H9 (cell line): ENCODE results near the gene TBX21. TPM values are rescaled to one million over a fixed set of nuclear protein-coding genes. Genes with fewer than 3 reads are reported as not detected.

Experiments used
- DNase-seq: peaks from one replicate; pipeline ENCODE4 v3.0.0-alpha.2; 2017
- H2AFZ ChIP-seq: one replicate; pipeline ENCODE4 v1.6.1; 2013; ENCODE audit warnings: mild to moderate bottlenecking, low read length, control low read depth, moderate library complexity
- H2AK5ac ChIP-seq: 2 replicates; pipeline ENCODE4 v1.6.1; 2013; ENCODE audit warnings: low read length, control low read depth, mixed read lengths; ENCODE audit not compliant: insufficient read length
- H2BK120ac ChIP-seq: one replicate; pipeline ENCODE4 v1.6.1; 2013; ENCODE audit warnings: low read depth, mild to moderate bottlenecking, low read length, control low read depth, inconsistent platforms; ENCODE audit not compliant: poor library complexity, severe bottlenecking
- H2BK12ac ChIP-seq: 2 replicates; pipeline ENCODE4 v1.6.1; 2013; ENCODE audit warnings: low read length, control low read depth, mixed read lengths, low read depth; ENCODE audit not compliant: insufficient read length
- H2BK15ac ChIP-seq: 2 replicates; pipeline ENCODE4 v1.6.1; 2013; ENCODE audit warnings: low read depth, low read length, control low read depth
- H2BK20ac ChIP-seq: one replicate; pipeline ENCODE4 v1.6.1; 2013; ENCODE audit warnings: low read depth, mild to moderate bottlenecking, low read length, control low read depth, inconsistent platforms; ENCODE audit not compliant: poor library complexity, severe bottlenecking
- H2BK5ac ChIP-seq: 2 replicates; pipeline ENCODE4 v1.6.1; 2013; ENCODE audit warnings: low read length, control low read depth, mixed read lengths; ENCODE audit not compliant: insufficient read length
- H3K14ac ChIP-seq: 2 replicates; pipeline ENCODE4 v1.6.1; 2013; ENCODE audit warnings: low read length, control low read depth; ENCODE audit not compliant: insufficient read depth
- H3K18ac ChIP-seq: 2 replicates; pipeline ENCODE4 v1.6.1; 2013; ENCODE audit warnings: low read depth, mild to moderate bottlenecking, mixed read lengths, low read length, control low read depth; ENCODE audit not compliant: insufficient read length
- H3K23ac ChIP-seq: 2 replicates; pipeline ENCODE4 v1.6.1; 2013; ENCODE audit warnings: low read length, control low read depth, mixed read lengths, low read depth; ENCODE audit not compliant: insufficient read length
- H3K23me2 ChIP-seq: 2 replicates; pipeline ENCODE4 v1.6.1; 2013; ENCODE audit warnings: low read depth, mild to moderate bottlenecking, mixed read lengths, low read length, control low read depth; ENCODE audit not compliant: insufficient read length, poor library complexity, severe bottlenecking
- H3K27ac ChIP-seq: 2 replicates; pipeline ENCODE4 v1.5.1; 2013; ENCODE audit warnings: low read length, control low read depth, mixed read lengths, low read depth; ENCODE audit not compliant: insufficient read length
- H3K27me3 ChIP-seq: 2 replicates; pipeline ENCODE4 v1.6.1; 2013; ENCODE audit warnings: low read length, control low read depth, inconsistent platforms; ENCODE audit not compliant: insufficient read depth
- H3K4ac ChIP-seq: 2 replicates; pipeline ENCODE4 v1.6.1; 2013; ENCODE audit warnings: low read depth, mild to moderate bottlenecking, control low read depth, inconsistent platforms, low read length, moderate library complexity
- H3K4me1 ChIP-seq: 2 replicates; pipeline ENCODE4 v1.6.1; 2013; ENCODE audit warnings: low read length, control low read depth, inconsistent platforms; ENCODE audit not compliant: insufficient read depth
- H3K4me2 ChIP-seq: 2 replicates; pipeline ENCODE4 v1.6.1; 2013; ENCODE audit warnings: low read length, control low read depth, mixed read lengths; ENCODE audit not compliant: insufficient read length, insufficient read depth
- H3K56ac ChIP-seq: 2 replicates; pipeline ENCODE4 v1.6.1; 2013; ENCODE audit warnings: low read depth, mild to moderate bottlenecking, mixed read lengths, low read length, control low read depth; ENCODE audit not compliant: insufficient read length
- H3K79me1 ChIP-seq: 2 replicates; pipeline ENCODE4 v1.6.1; 2013; ENCODE audit warnings: low read depth, mild to moderate bottlenecking, moderate library complexity, low read length, control low read depth, inconsistent platforms; ENCODE audit not compliant: insufficient read depth, poor library complexity, severe bottlenecking
- H3K79me2 ChIP-seq: 2 replicates; pipeline ENCODE4 v1.6.1; 2013; ENCODE audit warnings: low read length, control low read depth, inconsistent platforms; ENCODE audit not compliant: insufficient read depth
- H3K9ac ChIP-seq: 2 replicates; pipeline ENCODE4 v1.6.1; 2013; ENCODE audit warnings: low read length, control low read depth, mixed read lengths; ENCODE audit not compliant: insufficient read length; ENCODE audit errors: extremely low read depth
- H3K9me3 ChIP-seq: one replicate; pipeline ENCODE4 v1.6.1; 2013; ENCODE audit warnings: low read depth, low read length, inconsistent platforms; ENCODE audit not compliant: control insufficient read depth
- H3T11ph ChIP-seq: one replicate; pipeline ENCODE4 v1.6.1; 2013; ENCODE audit warnings: mild to moderate bottlenecking, low read length, control low read depth, inconsistent platforms
- H4K20me1 ChIP-seq: one replicate; pipeline ENCODE4 v1.6.1; 2013; ENCODE audit not compliant: control insufficient read depth, insufficient read length, insufficient read depth
- H4K5ac ChIP-seq: 2 replicates; pipeline ENCODE4 v1.6.1; 2013; ENCODE audit warnings: low read depth, mild to moderate bottlenecking, mixed read lengths, low read length, control low read depth; ENCODE audit not compliant: insufficient read length
- H4K8ac ChIP-seq: replicated peaks from 2 replicates; pipeline ENCODE4 v1.6.1; 2013; ENCODE audit warnings: low read length, control low read depth, mixed read lengths, low read depth; ENCODE audit not compliant: insufficient read length
- H4K91ac ChIP-seq: 2 replicates; pipeline ENCODE4 v1.6.1; 2013; ENCODE audit warnings: low read depth, mild to moderate bottlenecking, moderate library complexity, mixed read lengths, low read length, control low read depth; ENCODE audit not compliant: insufficient read length
- H3K27ac Mint-ChIP-seq, 3 experiments: 2 replicates in 2 of 3; 3 replicates in 1 of 3; pipeline ENCODE4 v1.8.0; 2020 to 2021; ENCODE audit warnings: mixed read lengths in 3 of 3, mild to moderate bottlenecking in 1 of 3, moderate library complexity in 1 of 3
- H3K27me3 Mint-ChIP-seq: 2 replicates; pipeline ENCODE4 v1.8.0; 2021; ENCODE audit warnings: low read depth, mild to moderate bottlenecking, moderate library complexity, mixed read lengths
- H3K36me3 Mint-ChIP-seq, 3 experiments: 2 replicates in 2 of 3; 3 replicates in 1 of 3; pipeline ENCODE4 v1.8.0; 2020 to 2021; ENCODE audit warnings: low read depth in 3 of 3, mixed read lengths in 3 of 3; ENCODE audit not compliant: insufficient read depth in 1 of 3
- H3K4me1 Mint-ChIP-seq, 2 experiments: 2 replicates each; pipeline ENCODE4 v1.8.0; 2020; ENCODE audit warnings: mixed read lengths in 2 of 2
- H3K4me3 Mint-ChIP-seq, 2 experiments: 2 replicates in 1 of 2; 3 replicates in 1 of 2; pipeline ENCODE4 v1.8.0; 2020 to 2021; ENCODE audit warnings: mild to moderate bottlenecking in 2 of 2, mixed read lengths in 2 of 2, moderate library complexity in 1 of 2
- H3K9me3 Mint-ChIP-seq, 2 experiments: 2 replicates in 1 of 2; 3 replicates in 1 of 2; pipeline ENCODE4 v1.8.0; 2020; ENCODE audit warnings: mild to moderate bottlenecking in 2 of 2, mixed read lengths in 2 of 2, moderate library complexity in 1 of 2
- CTCF ChIP-seq: fragments of 200-600 bp; sonication (generic); conservative IDR thresholded peaks from 3 replicates; pipeline ENCODE4 v1.8.0; 2021; ENCODE audit warnings: antibody characterized with exemption, mild to moderate bottlenecking
- WGBS: extraction: QIAGEN DNeasy Blood & Tissue Kit; methylation state at CpG from one replicate; pipeline ENCODE4 v1.1.7; 2013; ENCODE audit warnings: missing lambda C conversion rate, low lambda C conversion rate, mixed read lengths; ENCODE audit not compliant: insufficient read length; ENCODE audit errors: extremely low coverage; 5-methylcytosine and 5-hydroxymethylcytosine counted together
- total RNA-seq: library from RNA; stranded (reverse); gene quantifications from 2 replicates; pipeline ENCODE4 v1.2.1, GENCODE V29; 2021

The TBX21 gene
- total RNA-seq, 1 experiment from 2014 or later: not detected

DNA sequence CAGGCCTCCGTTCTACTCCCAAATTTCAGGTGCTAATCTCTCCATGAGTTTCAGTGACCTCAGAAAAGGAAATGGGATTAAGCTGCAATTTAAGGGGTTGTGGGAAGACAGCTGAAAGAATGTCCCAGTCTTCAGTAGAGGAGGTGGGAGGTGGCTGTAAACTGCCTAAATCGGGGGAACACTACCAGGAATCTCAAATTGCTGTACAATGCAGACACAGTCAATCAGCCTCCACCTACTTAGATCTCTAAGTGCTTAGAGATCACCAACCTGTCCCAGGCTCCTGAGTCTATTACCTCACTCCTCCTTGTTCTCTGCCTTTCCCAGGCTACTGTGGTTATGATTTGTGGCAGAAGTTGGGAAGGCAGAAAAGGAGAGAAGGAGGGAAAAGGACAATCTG lies 8.3 kb upstream of the TBX21 start:
- Histone ChIP-seq H3K79me1 (no peaks in the 10 kb centered on the region), H3K23ac (no peak overlapping the region), H4K91ac (no peak overlapping the region), H3K9ac (no peak overlapping the region), H3K4me2 (no peak overlapping the region), H3K79me2 (no peaks in the 10 kb centered on the region), H3K9me3 (no peaks in the 10 kb centered on the region), H2BK5ac (no peak overlapping the region), H3K14ac (no peak overlapping the region), H2BK20ac (no peak overlapping the region), H3K56ac (no peak overlapping the region), H4K8ac (no peak overlapping the region), H3K18ac (no peak overlapping the region), H3K23me2 (peaks cover 3% of the 10 kb centered on the region), H3T11ph (no peak overlapping the region), H3K4ac (no peak overlapping the region), H2AK5ac (no peak overlapping the region), H3K4me1 (no peaks in the 10 kb centered on the region), H2AFZ (no peak overlapping the region), H2BK120ac (no peak overlapping the region), H3K27ac (no peak overlapping the region), H4K20me1 (no peaks in the 10 kb centered on the region), H2BK12ac (no peak overlapping the region), H3K27me3 (peaks cover 2% of the 10 kb centered on the region; the same call in 1 of the 2 replicates), H2BK15ac (no peak overlapping the region), H4K5ac (no peak overlapping the region)
- DNase-seq: no peak
- H3K4me3 Mint-ChIP-seq: no peak overlapping the region; a peak in 1 of 5 replicates
- peaks cover 63% of the 10 kb centered on the region for H3K27me3 Mint-ChIP-seq
- no CpG with 5 or more reads among the region's 2 CpGs for WGBS
- H3K4me1 Mint-ChIP-seq: peaks cover 13 to 33% of the 10 kb centered on the region in 2 experiments
- H3K9me3 Mint-ChIP-seq: no peaks in the 10 kb centered on the region
- H3K27ac Mint-ChIP-seq: no peak overlapping the region
- no peaks in the 10 kb centered on the region for H3K36me3 Mint-ChIP-seq
- no peak for TF ChIP-seq CTCF
